COLO668 (cell line): ENCODE results near the gene ARRB1.
A peak's percentile ranks its signal among the peaks of the same experiment; 100 is the strongest.
"Not testable (repeated sequence)": the region's sequence is repeated elsewhere in the genome, so short reads cannot be mapped to it uniquely, and the experiment has no call there.

Experiments used
- DNase-seq: peaks from one replicate; lab custom pipeline; 2025; ENCODE audit not compliant: unreplicated experiment; lab: John Stamatoyannopoulos, UW

ARRB1 gene

DNA sequence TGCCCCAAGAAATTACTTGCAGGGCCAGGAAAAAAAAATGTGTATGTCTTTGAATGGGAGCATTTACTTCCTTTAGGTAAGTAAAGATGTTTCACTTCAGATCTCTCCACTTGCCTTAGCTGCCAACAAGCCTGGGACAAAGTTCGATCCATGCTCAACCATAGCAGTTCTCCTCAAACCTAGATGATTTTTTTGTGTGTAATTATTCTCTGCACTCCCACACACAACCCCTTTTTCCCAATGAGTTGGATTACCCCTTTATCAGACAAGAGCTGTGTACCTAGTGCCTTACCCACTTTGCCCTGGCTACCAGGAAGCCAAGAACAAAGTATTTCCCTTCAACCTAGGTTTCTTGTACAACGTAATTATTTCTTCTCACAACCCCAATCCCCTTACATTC lies 75.3 kb downstream of the ARRB1 start:
- no peak for DNase-seq

DNA sequence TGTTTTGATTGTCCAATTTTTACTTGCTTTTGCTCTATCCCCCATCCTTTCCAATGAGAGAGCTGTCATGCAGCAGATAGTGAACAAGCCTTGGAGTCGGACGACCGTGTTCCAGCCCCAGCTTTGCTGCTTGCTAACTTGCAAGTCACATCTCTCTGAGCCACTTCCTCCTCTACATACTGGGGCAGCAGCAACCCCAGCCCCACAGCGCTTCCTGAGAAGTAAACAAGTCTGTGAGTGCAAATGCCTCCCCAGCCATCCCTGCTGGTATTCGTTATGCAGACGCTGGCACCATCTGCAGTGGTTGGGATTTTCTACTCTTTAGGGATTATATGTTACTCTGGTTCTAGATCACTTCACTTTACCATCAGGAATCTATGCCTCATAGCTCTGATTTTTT lies 75.9 kb downstream of the ARRB1 start:
- peak; percentile 5 for DNase-seq

DNA sequence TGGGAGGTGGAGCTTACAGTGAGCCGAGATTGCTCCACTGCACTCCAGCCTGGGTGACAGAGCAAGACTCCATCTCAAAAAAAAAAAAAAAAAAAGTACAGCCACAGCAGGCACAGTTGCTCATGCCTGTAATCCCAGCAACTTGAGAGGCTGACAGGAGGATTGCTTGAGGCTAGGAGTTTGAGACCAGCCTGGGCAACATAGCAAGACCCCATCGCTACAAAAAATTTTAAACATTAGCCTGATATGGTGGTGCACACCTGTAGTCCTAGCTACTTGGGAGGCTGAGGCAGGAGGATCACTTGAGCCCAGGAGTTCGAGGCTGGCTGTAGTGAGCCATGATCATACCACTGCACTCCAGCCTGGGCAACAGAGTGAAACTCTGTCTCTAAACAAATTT lies 76.7 kb downstream of the ARRB1 start:
- DNase-seq, result not testable (repeated sequence)

DNA sequence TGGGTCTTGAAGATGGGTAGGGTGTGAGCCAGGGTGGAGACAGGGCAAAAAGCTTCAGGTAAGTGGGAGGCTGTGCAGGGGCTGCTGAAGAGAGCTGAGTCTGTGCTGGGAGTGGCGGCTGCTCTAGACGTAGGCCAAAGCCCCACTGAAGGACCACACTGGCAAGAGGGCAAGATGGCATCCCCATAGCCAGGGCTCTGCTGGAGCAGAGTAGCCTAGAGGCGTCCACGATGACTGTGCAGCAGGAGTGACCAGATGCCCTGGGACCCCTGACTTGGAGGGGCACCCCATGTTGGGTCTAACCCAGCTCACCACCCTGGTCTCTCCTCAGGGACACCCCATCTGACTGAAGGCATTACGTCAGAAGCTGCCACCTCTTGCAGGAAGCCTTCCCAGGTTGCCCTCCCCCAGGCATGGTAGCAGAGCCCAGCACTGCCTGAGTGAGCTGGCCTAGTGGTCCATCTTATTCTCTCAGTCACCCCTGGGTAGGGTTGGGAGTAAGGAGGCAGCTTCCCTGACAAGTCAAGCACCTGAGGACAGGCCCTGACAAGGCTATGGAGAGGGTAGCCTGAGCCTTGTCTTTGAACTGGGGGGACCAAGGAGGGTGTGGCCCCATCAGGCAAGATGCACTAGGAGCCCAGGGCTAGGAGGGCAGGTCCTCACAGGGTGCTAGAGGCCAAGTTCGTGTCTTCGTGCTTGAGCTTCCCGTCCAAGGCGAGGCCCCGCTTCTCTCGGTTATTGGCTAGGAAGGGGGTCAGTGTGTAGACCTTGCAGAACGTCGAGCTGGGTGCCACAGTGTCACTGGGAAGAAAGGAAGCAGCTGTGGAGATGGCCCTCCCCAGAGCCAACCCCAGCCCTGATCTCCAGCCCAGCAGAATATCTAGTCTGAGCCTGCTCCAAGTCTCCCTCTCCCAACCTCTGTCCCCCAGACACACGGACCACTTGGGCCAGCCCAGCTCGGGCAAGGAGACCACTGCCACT lies 77.8 kb downstream of the ARRB1 start:
- no peak for DNase-seq

DNA sequence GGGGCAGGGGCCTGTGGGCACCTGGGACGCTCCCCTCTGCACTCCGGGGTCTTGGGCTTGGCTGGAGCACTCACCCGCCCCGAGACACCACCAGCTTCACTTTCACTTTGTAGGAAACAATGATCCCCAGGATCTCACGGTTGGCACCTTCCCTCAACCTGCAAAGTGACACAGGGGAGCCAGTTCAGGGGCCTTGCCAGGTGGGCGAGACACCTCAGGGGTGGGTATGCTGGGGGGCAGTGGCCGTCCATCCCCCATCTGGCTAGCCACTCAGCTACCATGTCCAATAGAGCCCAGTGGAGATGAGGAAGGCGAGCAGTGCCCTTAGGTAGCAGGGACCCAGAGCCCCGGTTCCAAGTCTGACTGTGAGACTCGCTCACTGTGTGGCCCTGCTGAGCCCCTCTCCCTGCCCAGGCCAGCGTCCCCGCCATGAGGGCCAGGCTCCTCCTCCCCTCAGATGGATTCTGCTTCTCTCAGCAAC lies 78.6 kb downstream of the ARRB1 start:
- DNase-seq, result no peak

GRCh38 chr11:75272391-75272790 lies 79.1 kb downstream of the ARRB1 start:
- no peak for DNase-seq

- DNase-seq, result no peak
Observed at GRCh38 chr11:75271730-75272129, 79.7 kb downstream of the ARRB1 start.

GRCh38 chr11:75270896-75271418 lies 80.5 kb downstream of the ARRB1 start:
- DNase-seq, result no peak

DNA sequence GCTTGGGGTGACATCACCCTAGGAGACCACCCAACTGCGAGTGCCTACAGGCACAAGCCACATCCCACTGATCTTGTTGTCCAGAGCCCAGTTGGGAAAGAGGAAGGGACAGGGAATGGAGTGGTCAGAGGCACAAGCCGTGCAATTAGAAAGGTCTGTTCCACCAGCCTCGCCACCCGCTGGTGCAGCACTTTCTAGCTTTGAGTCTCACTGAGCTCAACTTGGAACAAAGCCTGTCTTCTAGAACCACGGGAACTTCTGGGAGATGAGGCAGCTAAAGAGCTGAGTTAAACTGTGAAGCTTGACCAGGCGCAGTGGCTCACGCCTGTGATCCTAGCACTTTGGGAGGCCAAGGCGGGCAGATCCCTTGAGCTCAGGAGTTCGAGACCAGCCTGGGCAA lies 81.6 kb downstream of the ARRB1 start:
- no peak for DNase-seq

- no peak for DNase-seq
Observed at GRCh38 chr11:75269367-75269660, 82.1 kb downstream of the ARRB1 start.

- DNase-seq, result no peak
Observed at GRCh38 chr11:75268626-75269366, 82.7 kb downstream of the ARRB1 start.

- no peak for DNase-seq
Observed at GRCh38 chr11:75267171-75267970, 84.1 kb downstream of the ARRB1 start.

- DNase-seq, result no peak
Observed at GRCh38 chr11:75265851-75266531, 85.5 kb downstream of the ARRB1 start.

DNA sequence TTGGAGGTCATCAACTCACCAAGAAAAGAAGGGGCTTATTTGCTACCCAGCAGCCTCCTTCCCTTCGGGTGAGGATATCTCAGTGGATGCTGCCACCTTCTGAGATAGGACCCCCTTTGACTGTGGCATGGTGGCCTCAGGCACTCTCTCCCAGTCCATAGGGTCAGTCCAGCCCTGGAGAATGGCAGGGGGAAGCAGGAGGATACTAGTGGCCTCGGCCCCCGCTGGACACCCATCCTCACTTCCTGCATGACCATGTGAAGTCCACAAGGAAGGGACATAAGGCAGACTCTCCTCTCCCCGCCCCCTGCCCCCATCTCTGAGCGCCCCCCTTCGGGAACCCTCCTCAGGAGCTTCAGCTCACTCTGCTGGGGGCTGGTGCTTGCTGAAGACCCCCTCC lies 86.5 kb downstream of the ARRB1 start:
- no peak for DNase-seq

DNA sequence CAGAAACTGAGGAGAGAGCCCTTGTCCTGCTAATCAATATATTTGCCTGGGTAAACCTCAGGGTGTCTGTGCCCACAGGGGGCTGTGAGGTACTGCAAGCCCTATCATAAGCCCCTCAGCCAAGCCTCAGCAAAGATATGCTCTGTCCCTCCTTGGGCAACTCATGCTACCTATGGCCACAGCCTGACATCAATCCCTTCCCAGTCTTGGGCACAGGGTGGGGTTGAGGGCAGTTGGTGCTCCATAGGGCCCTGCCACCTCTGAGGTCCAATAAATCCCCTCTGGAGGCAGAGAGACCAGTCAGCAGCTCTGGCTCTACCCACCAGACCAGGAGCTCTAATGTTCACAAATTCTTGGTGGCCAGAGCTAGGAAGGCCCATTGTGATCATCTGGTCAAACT lies 87.1 kb downstream of the ARRB1 start:
- no peak for DNase-seq

- no peak for DNase-seq
Observed at GRCh38 chr11:75263944-75264349, 87.5 kb downstream of the ARRB1 start.

- DNase-seq, result no peak
Observed at GRCh38 chr11:75262961-75263852, 88.3 kb downstream of the ARRB1 start.

DNA sequence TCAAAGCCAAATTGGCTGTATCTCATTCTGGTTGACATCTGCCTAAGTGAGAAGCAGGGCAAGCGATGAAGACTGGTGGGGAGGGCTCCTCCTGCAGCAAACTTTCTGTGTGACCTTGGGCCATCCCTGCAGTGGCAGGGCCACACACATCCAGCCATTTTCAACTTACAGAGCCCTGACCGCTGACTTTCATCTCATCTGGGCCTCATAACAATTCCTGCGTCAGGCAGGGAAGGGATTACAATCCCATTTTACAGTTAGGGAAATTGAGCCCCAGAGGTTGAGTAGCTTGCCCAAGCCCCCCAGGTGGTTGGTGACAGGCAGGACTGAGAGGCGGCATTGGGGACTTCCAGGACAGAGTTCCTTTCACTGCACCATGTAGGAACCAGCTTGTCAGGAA lies 89.0 kb downstream of the ARRB1 start:
- DNase-seq, result no peak

DNA sequence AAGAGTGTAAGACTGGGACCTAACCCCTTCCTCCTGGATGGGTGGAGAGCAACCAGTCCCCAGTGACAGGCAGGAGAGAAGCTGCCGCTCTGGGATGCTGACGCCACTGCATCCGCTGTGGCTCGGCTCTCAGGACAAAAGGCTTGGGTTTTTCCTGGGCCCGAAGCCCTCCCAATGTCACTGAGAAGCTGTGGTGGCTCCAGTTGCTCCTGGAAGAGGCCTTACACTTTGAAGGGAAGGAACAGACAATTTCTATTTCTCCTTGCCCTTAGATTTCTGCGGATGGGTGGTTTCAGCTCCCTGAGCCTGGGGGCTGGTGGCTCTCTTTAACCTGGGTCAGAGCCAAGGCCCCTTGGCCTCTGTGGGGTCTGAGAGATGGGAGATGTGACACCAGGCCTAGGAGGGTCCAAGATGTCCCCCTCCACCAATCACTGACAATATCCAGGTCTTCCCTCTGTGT lies 89.5 kb downstream of the ARRB1 start:
- DNase-seq, result no peak
